Measurements from ENCODE around the gene P3H3.

GRCh38 chr12:6834873-6835272 lies 6.7 kb downstream of the P3H3 start:
- TF ChIP-seq POLR2A (IDR thresholded peaks at IDR 0.05; ENCODE audit: low read length) = no peak
- TF ChIP-seq GATA1 (IDR thresholded peaks at IDR 0.05; ENCODE audit: low read depth, low read length) = no peak
